Measurements from ENCODE around the gene TRAF5. TPM values are rescaled to one million over a fixed set of nuclear protein-coding genes. Genes with fewer than 3 reads are reported as not detected.
"Not testable (repeated sequence)": the region's sequence is repeated elsewhere in the genome, so short reads cannot be mapped to it uniquely, and the experiment has no call there.

The TRAF5 gene
- total and polyA plus RNA-seq, 2 of the 4 experiments (the other 2 are of a cell fraction): 10.0 to 14.7 TPM

- H3K4ac ChIP-seq (ENCODE audit: low read depth, low read length); H2BK15ac ChIP-seq (ENCODE audit: low read depth, low read length); H2BK20ac ChIP-seq (ENCODE audit: low read depth, low read length); H3K4me1 ChIP-seq (ENCODE audit: control insufficient read depth, insufficient read depth, low read length); H3K23ac ChIP-seq (ENCODE audit: low read depth, low read length); H2AK9ac ChIP-seq (replicated peaks; ENCODE audit: low read depth, low read length, poor library complexity); H3K56ac ChIP-seq (ENCODE audit: extremely low read depth, insufficient read depth, low read length); H4K20me1 ChIP-seq (ENCODE audit: insufficient read depth, low read length); H4K91ac ChIP-seq (ENCODE audit: insufficient read depth, low read depth, low read length); BruUV-seq (replicated peaks); H3K9me3 ChIP-seq (ENCODE audit: control insufficient read depth, insufficient read depth, low read length); CTCF ChIA-PET; intact Hi-C loops (cut with micrococcal nuclease); H3K27me3 ChIP-seq (ENCODE audit: control insufficient read depth, insufficient read depth, low read length); H3K9me1 ChIP-seq (ENCODE audit: insufficient read depth, low read length); H3K14ac ChIP-seq (replicated peaks; ENCODE audit: low read depth, low read length); H3K18ac ChIP-seq (ENCODE audit: low read depth, low read length); H3K9ac ChIP-seq (ENCODE audit: low read depth, low read length); H2BK120ac ChIP-seq (ENCODE audit: low read depth, low read length); H4K5ac ChIP-seq (ENCODE audit: low read depth, low read length); dilution Hi-C loops (cut with HindIII; ENCODE audit: low sequenced_read_pairs, unreplicated experiment); H3K79me1 ChIP-seq (ENCODE audit: low read depth in 1 of 2, low read length in 2 of 2); H3K36me3 ChIP-seq (ENCODE audit: control insufficient read depth, insufficient read depth, low read length); in situ Hi-C loops (cut with MboI; ENCODE audit: low sequenced_read_pairs); H4K8ac ChIP-seq (ENCODE audit: low read depth in 2 of 2, low read length in 2 of 2); H2AK5ac ChIP-seq (ENCODE audit: low read depth, low read length); H2BK5ac ChIP-seq (ENCODE audit: low read depth, low read length, poor library complexity, severe bottlenecking): not testable (repeated sequence)
- Histone ChIP-seq H3K4me2 (ENCODE audit: low read depth, low read length) (peak overlapping the region; percentile 76), H2AFZ (replicated peaks; ENCODE audit: low read length, poor library complexity) (peak overlapping the region; percentile 82), H3K27ac (ENCODE audit: insufficient read depth, low read length) (peak overlapping the region; percentile 37; the same call in 1 of the 2 replicates), H3K4me3 (ENCODE audit: insufficient read depth, low read depth, low read length) (peak overlapping the region; percentile 25)
- peak; percentile 65; the same call in 1 of the 2 replicates for TF ChIP-seq BHLHE40 (IDR thresholded peaks at IDR 0.05; ENCODE audit: low read depth, low read length)
- peak; percentile 49; the same call in 1 of the 2 replicates for TF ChIP-seq USF2 (IDR thresholded peaks at IDR 0.05; ENCODE audit: low read depth, low read length)
- POLR2A ChIA-PET (ENCODE audit: unreplicated experiment): interaction anchor here (0.6 kb wide), 1 partner anchor 34 kb away, joined by 3 read pairs; no protein-coding TSS in a partner anchor
- 18% methylated on average over 17 of the region's 46 CpGs; no CpG with 5 or more reads in 1 of the 2 experiments for WGBS, 2 experiments (ENCODE audit: extremely low coverage in 2 of 2, insufficient read length in 1 of 2)
- peak; percentile 71 for DNase-seq
- ATAC-seq (ENCODE audit: low read depth): peak; percentile 66
Observed at GRCh38 chr1:211416628-211417323, 90.1 kb downstream of the TRAF5 start.
